22Rv1 (cell line): ENCODE measurements around the gene SDK1.

Experiments used
- ZFX ChIP-seq: fragments of 450-650 bp; IDR thresholded peaks from 2 replicates; pipeline ENCODE4 v1.6.1; 2017; ENCODE audit warnings: antibody characterized with exemption, borderline replicate concordance
- TF ChIP-seq, protein P1 (sequence below): fragments of 450-650 bp; IDR thresholded peaks from 2 replicates; pipeline ENCODE4 v1.5.1; 2017; ENCODE audit warnings: mild to moderate bottlenecking

DNA sequence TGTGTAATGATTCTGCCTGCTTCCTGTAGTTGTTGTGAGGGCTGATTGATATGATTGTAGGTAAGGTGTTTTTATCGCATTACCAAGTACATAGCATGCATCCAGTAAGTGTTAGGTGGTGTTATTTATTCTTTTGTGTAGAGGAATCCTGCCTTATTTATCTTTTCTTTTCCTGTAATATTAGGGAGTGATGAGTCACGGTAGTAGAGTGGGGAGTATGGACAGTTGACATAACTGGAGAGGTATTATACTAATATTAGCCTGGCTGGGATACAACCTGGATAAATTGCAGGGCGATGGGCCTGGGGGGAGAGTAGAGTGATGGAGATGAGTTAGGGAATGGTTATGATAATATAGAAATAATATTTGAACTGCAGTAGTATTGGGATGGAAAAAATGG lies 9.8 kb downstream of the SDK1 start:
- TF ChIP-seq, protein P1, sequence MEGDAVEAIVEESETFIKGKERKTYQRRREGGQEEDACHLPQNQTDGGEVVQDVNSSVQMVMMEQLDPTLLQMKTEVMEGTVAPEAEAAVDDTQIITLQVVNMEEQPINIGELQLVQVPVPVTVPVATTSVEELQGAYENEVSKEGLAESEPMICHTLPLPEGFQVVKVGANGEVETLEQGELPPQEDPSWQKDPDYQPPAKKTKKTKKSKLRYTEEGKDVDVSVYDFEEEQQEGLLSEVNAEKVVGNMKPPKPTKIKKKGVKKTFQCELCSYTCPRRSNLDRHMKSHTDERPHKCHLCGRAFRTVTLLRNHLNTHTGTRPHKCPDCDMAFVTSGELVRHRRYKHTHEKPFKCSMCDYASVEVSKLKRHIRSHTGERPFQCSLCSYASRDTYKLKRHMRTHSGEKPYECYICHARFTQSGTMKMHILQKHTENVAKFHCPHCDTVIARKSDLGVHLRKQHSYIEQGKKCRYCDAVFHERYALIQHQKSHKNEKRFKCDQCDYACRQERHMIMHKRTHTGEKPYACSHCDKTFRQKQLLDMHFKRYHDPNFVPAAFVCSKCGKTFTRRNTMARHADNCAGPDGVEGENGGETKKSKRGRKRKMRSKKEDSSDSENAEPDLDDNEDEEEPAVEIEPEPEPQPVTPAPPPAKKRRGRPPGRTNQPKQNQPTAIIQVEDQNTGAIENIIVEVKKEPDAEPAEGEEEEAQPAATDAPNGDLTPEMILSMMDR: no peak
- no peak for TF ChIP-seq ZFX
